MM.1S (cell line): ENCODE measurements around the gene FAM180A.

ENCODE experiments used
- CTCF ChIP-seq: fragments of 300-600 bp; sonication (generic); IDR thresholded peaks from 2 replicates; pipeline ENCODE4 v1.5.1; 2016; ENCODE audit warnings: antibody characterized with exemption, low read length, mixed read lengths
- EZH2 ChIP-seq: fragments of 300-600 bp; sonication (generic); optimal IDR thresholded peaks from 2 replicates; pipeline ENCODE3; 2017; ENCODE audit warnings: low read depth, mild to moderate bottlenecking, antibody characterized with exemption, low read length, mixed read lengths

- TF ChIP-seq CTCF (no peak), EZH2 (no peak)
These were observed 14.3 kb downstream of the FAM180A start for GRCh38 chr7:135734343-135734689.
